OCI-LY7 (cell line): Measurements from ENCODE around the gene TTC28.

ENCODE experiments used
- CTCF ChIP-seq: fragments of 200-600 bp; sonication (generic); conservative IDR thresholded peaks from 2 replicates; pipeline ENCODE4 v1.5.1; 2014; ENCODE audit warnings: mild to moderate bottlenecking, antibody characterized with exemption, low read length, moderate library complexity, mixed read lengths
- EZH2phosphoT487 ChIP-seq: fragments of 200-600 bp; sonication (generic); IDR thresholded peaks from 2 replicates; pipeline ENCODE4 v1.6.1; 2018; ENCODE audit warnings: low read depth, borderline replicate concordance, mild to moderate bottlenecking, mixed run types, antibody characterized with exemption, low read length, moderate library complexity, mixed read lengths

GRCh38 chr22:28711820-28712777 is 32.5 kb upstream of the TTC28 start:
- TF ChIP-seq CTCF (no peak), EZH2phosphoT487 (no peak)
